GM23338 (cell line): ENCODE data around the gene RAB36. TPM values are rescaled to one million over a fixed set of nuclear protein-coding genes. Genes with fewer than 3 reads are reported as not detected.

Experiments
- ATAC-seq: fragments of 200-7000 bp; cut with Tn5 transposase; 3 replicates; pipeline ENCODE4 v1.9.1; 2020
- DNase-seq: peaks from one replicate; pipeline ENCODE4 v3.0.0-alpha.2; 2015; ENCODE audit warnings: low spot score
- H2AFZ ChIP-seq: fragments of 200-600 bp; sonication (generic); 2 replicates; pipeline ENCODE4 v1.8.0; 2016; ENCODE audit warnings: antibody characterized with exemption, mild to moderate bottlenecking, moderate library complexity
- H3F3A ChIP-seq: fragments of 200-600 bp; sonication (generic); replicated peaks from 2 replicates; pipeline ENCODE4 v1.8.0; 2017; ENCODE audit warnings: antibody characterized with exemption, mixed run types, low read depth
- H3K27ac ChIP-seq: fragments of 200-600 bp; sonication (generic); 2 replicates; pipeline ENCODE4 v1.6.1; 2016; ENCODE audit warnings: low read depth
- H3K27me3 ChIP-seq: fragments of 200-600 bp; sonication (generic); 2 replicates; pipeline ENCODE4 v1.8.0; 2016; ENCODE audit warnings: mild to moderate bottlenecking, mixed run types, moderate library complexity; ENCODE audit not compliant: insufficient read depth
- H3K36me3 ChIP-seq: fragments of 200-600 bp; sonication (generic); 2 replicates; pipeline ENCODE4 v1.8.0; 2016; ENCODE audit warnings: mild to moderate bottlenecking; ENCODE audit not compliant: insufficient read depth
- H3K4me1 ChIP-seq: fragments of 200-600 bp; sonication (generic); 2 replicates; pipeline ENCODE4 v1.8.0; 2016; ENCODE audit warnings: mild to moderate bottlenecking, moderate library complexity; ENCODE audit not compliant: insufficient read depth
- H3K4me2 ChIP-seq: fragments of 200-600 bp; sonication (generic); 2 replicates; pipeline ENCODE4 v1.7.1; 2017; ENCODE audit warnings: mixed run types
- H3K4me3 ChIP-seq: fragments of 200-600 bp; sonication (generic); 2 replicates; pipeline ENCODE4 v1.6.1; 2016; ENCODE audit warnings: mixed run types
- H3K79me2 ChIP-seq: fragments of 200-600 bp; sonication (generic); replicated peaks from 2 replicates; pipeline ENCODE4 v1.8.0; 2017; ENCODE audit warnings: mild to moderate bottlenecking; ENCODE audit not compliant: insufficient read depth
- H3K9me2 ChIP-seq: fragments of 200-600 bp; sonication (generic); 2 replicates; pipeline ENCODE4 v1.8.0; 2017; ENCODE audit not compliant: insufficient read depth
- H4K20me1 ChIP-seq: fragments of 200-600 bp; sonication (generic); replicated peaks from 2 replicates; pipeline ENCODE4 v1.8.0; 2017; ENCODE audit warnings: mild to moderate bottlenecking; ENCODE audit not compliant: insufficient read depth
- H3K27ac Mint-ChIP-seq: 2 replicates; pipeline ENCODE4 v1.8.0; 2020; ENCODE audit warnings: inconsistent platforms, mild to moderate bottlenecking, moderate library complexity, mixed read lengths
- H3K27me3 Mint-ChIP-seq: 3 replicates; pipeline ENCODE4 v1.8.0; 2022; ENCODE audit warnings: low read depth, mild to moderate bottlenecking, moderate library complexity, mixed read lengths, inconsistent platforms; ENCODE audit not compliant: insufficient read depth, poor library complexity
- H3K36me3 Mint-ChIP-seq: 3 replicates; pipeline ENCODE4 v1.8.0; 2021; ENCODE audit warnings: low read depth, mild to moderate bottlenecking, inconsistent platforms, moderate library complexity, mixed read lengths
- H3K4me1 Mint-ChIP-seq: 3 replicates; pipeline ENCODE4 v1.8.0; 2020; ENCODE audit warnings: mild to moderate bottlenecking, inconsistent platforms, mixed read lengths
- H3K4me3 Mint-ChIP-seq: 3 replicates; pipeline ENCODE4 v1.8.0; 2021; ENCODE audit warnings: moderate library complexity, mild to moderate bottlenecking, inconsistent platforms, mixed read lengths
- H3K9me3 Mint-ChIP-seq: 3 replicates; pipeline ENCODE4 v1.8.0; 2020; ENCODE audit warnings: moderate library complexity, mild to moderate bottlenecking, inconsistent platforms, mixed read lengths
- CTCF ChIP-seq, 2 experiments: fragments of 200-600 bp in 1 of 2; sonication (generic) in 1 of 2; conservative IDR thresholded peaks; 2 replicates each; pipeline versions ENCODE4 v1.5.1 to v1.6.1; 2016 to 2017; ENCODE audit warnings: antibody characterized with exemption in 2 of 2, low read depth in 2 of 2, mild to moderate bottlenecking in 2 of 2, moderate library complexity in 1 of 2
- ETS1 ChIP-seq: IDR thresholded peaks from 2 replicates; pipeline ENCODE4 v1.6.1; 2016; ENCODE audit warnings: antibody characterized with exemption
- EZH2 ChIP-seq: fragments of 200-600 bp; sonication (generic); IDR thresholded peaks from one replicate; pipeline ENCODE4 v1.8.0; 2017; ENCODE audit warnings: antibody characterized with exemption, mild to moderate bottlenecking, low read depth; ENCODE audit not compliant: unreplicated experiment
- EZH2phosphoT487 ChIP-seq: fragments of 200-600 bp; sonication (generic); IDR thresholded peaks from one replicate; pipeline ENCODE4 v1.8.1; 2018; ENCODE audit warnings: antibody characterized with exemption; ENCODE audit not compliant: unreplicated experiment
- NANOG ChIP-seq: IDR thresholded peaks from 2 replicates; pipeline ENCODE4 v1.6.1; 2016; ENCODE audit warnings: antibody characterized with exemption, borderline replicate concordance
- REST ChIP-seq: IDR thresholded peaks from one replicate; pipeline ENCODE4 v1.6.1; 2018; ENCODE audit warnings: antibody characterized with exemption; ENCODE audit not compliant: unreplicated experiment
- ZNF331 ChIP-seq: fragments of 250-450 bp; sonication (Bioruptor Pico); IDR thresholded peaks from 2 replicates; pipeline ENCODE4 v1.5.0; 2020; ENCODE audit warnings: low read depth, mild to moderate bottlenecking, moderate library complexity
- polyA plus RNA-seq: library from polyadenylated mRNA; unstranded; fragments of >200 nt; fragmentation: Nextera tagmentation; extraction: Ambion mirVana; gene quantifications from 2 replicates; pipeline ENCODE4 v1.2.1, GENCODE V29; 2016
- total RNA-seq: library from RNA; depleted of rRNA; stranded (reverse); fragments of >200 nt; shearing (Covaris generic); gene quantifications from 2 replicates; pipeline ENCODE4 v1.2.3, GENCODE V29; 2014

The RAB36 gene
- total and polyA plus RNA-seq, 2 experiments from 2014 or later, result 0.58 to 1.2 TPM

GRCh38 chr22:23106906-23107367 lies 38.3 kb upstream of the RAB36 start:
- TF ChIP-seq NANOG, result no peak
- TF ChIP-seq EZH2phosphoT487, result no peak
- ATAC-seq (no peak), DNase-seq (no peak)
- no peak overlapping the region for H3K27ac Mint-ChIP-seq
- no peaks in the 10 kb centered on the region; the same call in 1 of the 2 replicates for H4K20me1 ChIP-seq
- peaks cover 5% of the 10 kb centered on the region for H3K27me3 Mint-ChIP-seq
- no peaks in the 10 kb centered on the region for H3K9me2 ChIP-seq
- H3K27ac ChIP-seq, result no peak overlapping the region
- H3K79me2 ChIP-seq, result no peaks in the 10 kb centered on the region
- H3K36me3 ChIP-seq, result no peaks in the 10 kb centered on the region
- H3K4me1 ChIP-seq, result no peaks in the 10 kb centered on the region
- H3K9me3 Mint-ChIP-seq, result no peaks in the 10 kb centered on the region
- H3K4me3 ChIP-seq, result no peak overlapping the region
- H3K27me3 ChIP-seq, result no peaks in the 10 kb centered on the region
- H2AFZ ChIP-seq, result no peak overlapping the region
- H3F3A ChIP-seq, result no peaks in the 10 kb centered on the region
- H3K4me1 Mint-ChIP-seq, result no peaks in the 10 kb centered on the region; the same call in 2 of the 3 replicates
- no peak overlapping the region for H3K4me3 Mint-ChIP-seq
- no peaks in the 10 kb centered on the region for H3K36me3 Mint-ChIP-seq
- H3K4me2 ChIP-seq, result no peak overlapping the region

- H3K27ac ChIP-seq, result no peak overlapping the region
- H3K4me3 ChIP-seq, result no peak overlapping the region
- no peaks in the 10 kb centered on the region for H3K79me2 ChIP-seq
- H3K27ac Mint-ChIP-seq, result no peak overlapping the region
- H3K27me3 Mint-ChIP-seq, result peaks cover 5% of the 10 kb centered on the region
- no peak overlapping the region for H3K4me3 Mint-ChIP-seq
- no peaks in the 10 kb centered on the region; the same call in 2 of the 3 replicates for H3K4me1 Mint-ChIP-seq
- H3K36me3 Mint-ChIP-seq, result no peaks in the 10 kb centered on the region
- H3K9me3 Mint-ChIP-seq, result no peaks in the 10 kb centered on the region
- no peaks in the 10 kb centered on the region for H3K36me3 ChIP-seq
- no peaks in the 10 kb centered on the region; the same call in 1 of the 2 replicates for H4K20me1 ChIP-seq
- H3K4me1 ChIP-seq, result no peaks in the 10 kb centered on the region
- H3F3A ChIP-seq, result no peaks in the 10 kb centered on the region
- H3K4me2 ChIP-seq, result no peak overlapping the region
- ATAC-seq (no peak), DNase-seq (no peak)
- H3K9me2 ChIP-seq, result no peaks in the 10 kb centered on the region
- no peaks in the 10 kb centered on the region for H3K27me3 ChIP-seq
- no peak overlapping the region for H2AFZ ChIP-seq
- no peak for TF ChIP-seq ETS1
- TF ChIP-seq EZH2, result no peak
- no peak for TF ChIP-seq NANOG
- no peak for TF ChIP-seq REST
- TF ChIP-seq CTCF (conservative IDR thresholded peaks at IDR 0.05; ENCODE audit: low read depth in 2 of 2), result no peak
- TF ChIP-seq ZNF331 (CRISPR knock-in tag), result no peak
- no peak for TF ChIP-seq EZH2phosphoT487
Observed at GRCh38 chr22:23107487-23108248, 37.6 kb upstream of the RAB36 start.
